ENCODE data around the gene EIF3L. TPM values are rescaled to one million over a fixed set of nuclear protein-coding genes. Genes with fewer than 3 reads are reported as not detected.

EIF3L gene
- total RNA-seq, 3 donors from 2014 or later: 365 to 477 (median 414) TPM

DNA sequence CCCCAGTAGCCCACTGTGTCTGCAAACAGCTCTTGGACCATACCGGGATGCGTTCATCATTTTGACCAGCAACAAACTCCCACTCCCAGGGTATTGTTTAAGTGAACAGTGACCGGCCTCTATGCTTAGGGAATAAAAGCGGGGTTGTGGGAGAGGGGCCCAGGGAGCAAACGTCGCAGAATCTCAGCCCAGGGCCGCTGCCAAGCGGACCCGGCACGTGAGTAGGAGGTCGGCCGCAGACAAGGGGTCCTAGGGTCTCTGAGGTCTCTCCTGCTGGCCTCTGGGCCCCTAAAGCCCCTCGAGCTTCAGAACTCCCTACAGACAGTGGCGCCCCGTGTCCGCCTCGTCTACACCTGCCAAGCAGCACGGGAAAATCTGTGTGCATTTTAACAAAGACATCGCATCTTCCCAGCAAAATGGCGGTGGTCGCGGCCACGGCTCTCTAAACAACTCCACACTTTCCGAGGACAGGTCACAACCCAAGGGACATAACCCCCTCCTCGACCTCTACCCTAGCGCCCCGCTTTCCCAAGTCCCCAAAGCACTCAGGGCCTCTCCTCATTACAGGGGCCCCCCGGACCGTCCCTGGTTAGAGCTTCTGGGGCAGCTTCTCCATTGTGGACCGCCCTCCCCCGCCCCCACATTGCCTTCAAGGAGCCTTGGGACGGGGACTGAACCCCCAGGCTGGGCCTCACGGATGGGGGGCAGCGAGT, 45.4 kb upstream of the EIF3L start:
- no peaks in the 10 kb centered on the region for H3K9me3 ChIP-seq
- peaks cover 29% of the 10 kb centered on the region for H3K4me1 ChIP-seq (ENCODE audit: low read depth)
- DNase-seq: peak in 2 of 3 donors; percentile 44 to 49

DNA sequence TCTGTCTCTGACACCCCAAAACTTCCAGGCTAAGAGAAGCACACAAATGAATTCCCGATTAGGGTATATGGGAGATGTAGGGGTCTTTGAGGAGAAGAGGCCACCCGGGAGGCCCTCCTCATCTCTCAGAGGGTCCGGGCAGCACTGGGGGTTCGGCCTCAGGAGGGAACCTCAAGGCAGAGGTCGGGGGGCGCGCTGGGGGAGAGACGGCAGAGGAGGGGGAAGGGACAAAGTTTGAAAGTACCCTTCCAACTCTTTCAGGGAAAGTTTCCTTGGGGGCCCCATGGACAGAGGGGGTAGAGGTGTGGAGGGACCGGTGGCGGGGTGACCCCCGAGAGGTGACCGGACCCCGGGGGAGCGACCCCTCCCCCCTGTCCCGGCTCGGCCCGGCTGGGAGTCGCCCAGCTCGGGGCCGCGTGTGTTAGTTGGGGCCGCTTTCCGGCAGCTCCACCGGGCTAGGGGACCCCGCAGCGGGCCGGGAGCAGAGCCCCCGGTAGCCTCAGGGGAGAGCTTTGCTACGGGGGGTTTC, 44.8 kb upstream of the EIF3L start:
- ATAC-seq: no peak
- Histone ChIP-seq H3K9me3 (no peaks in the 10 kb centered on the region), H3K4me3 (no peak overlapping the region), H3K36me3 (ENCODE audit: low read depth) (no peaks in the 10 kb centered on the region), H3K4me1 (ENCODE audit: low read depth) (peaks cover 29% of the 10 kb centered on the region)
- DNase-seq: peak in 1 of 3 donors; percentile 58
- intact Hi-C loops (cut with DNase I, micrococcal nuclease): no loop called here
- TF ChIP-seq, protein P1, sequence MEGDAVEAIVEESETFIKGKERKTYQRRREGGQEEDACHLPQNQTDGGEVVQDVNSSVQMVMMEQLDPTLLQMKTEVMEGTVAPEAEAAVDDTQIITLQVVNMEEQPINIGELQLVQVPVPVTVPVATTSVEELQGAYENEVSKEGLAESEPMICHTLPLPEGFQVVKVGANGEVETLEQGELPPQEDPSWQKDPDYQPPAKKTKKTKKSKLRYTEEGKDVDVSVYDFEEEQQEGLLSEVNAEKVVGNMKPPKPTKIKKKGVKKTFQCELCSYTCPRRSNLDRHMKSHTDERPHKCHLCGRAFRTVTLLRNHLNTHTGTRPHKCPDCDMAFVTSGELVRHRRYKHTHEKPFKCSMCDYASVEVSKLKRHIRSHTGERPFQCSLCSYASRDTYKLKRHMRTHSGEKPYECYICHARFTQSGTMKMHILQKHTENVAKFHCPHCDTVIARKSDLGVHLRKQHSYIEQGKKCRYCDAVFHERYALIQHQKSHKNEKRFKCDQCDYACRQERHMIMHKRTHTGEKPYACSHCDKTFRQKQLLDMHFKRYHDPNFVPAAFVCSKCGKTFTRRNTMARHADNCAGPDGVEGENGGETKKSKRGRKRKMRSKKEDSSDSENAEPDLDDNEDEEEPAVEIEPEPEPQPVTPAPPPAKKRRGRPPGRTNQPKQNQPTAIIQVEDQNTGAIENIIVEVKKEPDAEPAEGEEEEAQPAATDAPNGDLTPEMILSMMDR (IDR thresholded peaks at IDR 0.05): no peak

More for the DNA sequence above, 45.4 kb upstream of the EIF3L start:
- ATAC-seq: no peak
- Histone ChIP-seq H3K4me3 (no peak overlapping the region), H3K36me3 (ENCODE audit: low read depth) (no peaks in the 10 kb centered on the region)
- TF ChIP-seq, protein P1 (IDR thresholded peaks at IDR 0.05): no peak
- intact Hi-C loops (cut with DNase I, micrococcal nuclease): no loop called here

DNA sequence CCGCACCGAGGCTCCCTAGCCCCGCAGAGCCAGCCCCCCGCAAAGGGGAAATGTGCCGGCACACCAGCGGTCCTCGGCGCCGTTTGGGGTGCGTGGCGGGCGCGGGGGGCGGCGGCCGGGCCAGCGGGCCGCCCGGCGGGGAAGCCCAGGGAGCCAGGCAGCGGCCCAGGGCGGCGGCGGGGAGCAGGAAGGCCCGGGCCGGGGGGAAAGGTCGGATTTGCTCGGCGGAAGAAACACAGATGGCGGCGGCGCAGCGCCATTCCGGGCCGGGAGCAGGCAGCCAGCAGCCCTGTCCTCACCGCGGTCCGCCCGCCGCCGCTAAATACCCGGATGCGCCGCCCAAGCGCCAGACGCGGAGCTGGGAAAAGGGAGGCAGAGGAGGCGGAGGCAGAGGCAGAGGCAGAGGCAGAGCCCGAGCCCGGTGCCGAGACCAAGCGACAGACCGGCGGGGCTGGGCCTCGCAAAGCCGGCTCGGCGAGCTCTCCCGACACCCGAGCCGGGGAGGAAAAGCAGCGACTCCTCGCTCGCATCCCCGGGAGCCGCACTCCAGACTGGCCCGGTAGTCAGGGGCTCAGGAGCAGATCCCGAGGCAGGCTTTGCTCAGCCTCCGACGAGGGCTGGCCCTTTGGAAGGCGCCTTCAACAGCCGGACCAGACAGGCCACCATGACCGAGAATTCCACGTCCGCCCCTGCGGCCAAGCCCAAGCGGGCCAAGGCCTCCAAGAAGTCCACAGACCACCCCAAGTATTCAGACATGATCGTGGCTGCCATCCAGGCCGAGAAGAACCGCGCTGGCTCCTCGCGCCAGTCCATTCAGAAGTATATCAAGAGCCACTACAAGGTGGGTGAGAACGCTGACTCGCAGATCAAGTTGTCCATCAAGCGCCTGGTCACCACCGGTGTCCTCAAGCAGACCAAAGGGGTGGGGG, 44.1 kb upstream of the EIF3L start:
- TF ChIP-seq, protein P1 (IDR thresholded peaks at IDR 0.05): no peak
- no peaks in the 10 kb centered on the region for H3K36me3 ChIP-seq (ENCODE audit: low read depth)
- H3K9me3 ChIP-seq: no peaks in the 10 kb centered on the region
- DNase-seq (peak; percentile 92 to 98 (median 94)), ATAC-seq (peak; percentile 72)
- intact Hi-C loops (cut with DNase I, micrococcal nuclease): no loop called here
- H3K4me3 ChIP-seq: peak overlapping the region; percentile 33
- H3K4me1 ChIP-seq (ENCODE audit: low read depth): peaks cover 29% of the 10 kb centered on the region

DNA sequence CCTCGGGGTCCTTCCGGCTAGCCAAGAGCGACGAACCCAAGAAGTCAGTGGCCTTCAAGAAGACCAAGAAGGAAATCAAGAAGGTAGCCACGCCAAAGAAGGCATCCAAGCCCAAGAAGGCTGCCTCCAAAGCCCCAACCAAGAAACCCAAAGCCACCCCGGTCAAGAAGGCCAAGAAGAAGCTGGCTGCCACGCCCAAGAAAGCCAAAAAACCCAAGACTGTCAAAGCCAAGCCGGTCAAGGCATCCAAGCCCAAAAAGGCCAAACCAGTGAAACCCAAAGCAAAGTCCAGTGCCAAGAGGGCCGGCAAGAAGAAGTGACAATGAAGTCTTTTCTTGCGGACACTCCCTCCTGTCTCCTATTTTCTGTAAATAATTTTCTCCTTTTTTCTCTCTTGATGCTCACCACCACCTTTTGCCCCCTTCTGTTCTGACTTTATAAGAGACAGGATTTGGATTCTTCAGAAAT, 43.4 kb upstream of the EIF3L start:
- Histone ChIP-seq H3K4me1 (ENCODE audit: low read depth) (peaks cover 29% of the 10 kb centered on the region), H3K36me3 (ENCODE audit: low read depth) (no peaks in the 10 kb centered on the region), H3K9me3 (no peaks in the 10 kb centered on the region), H3K4me3 (peak overlapping the region; percentile 33)
- intact Hi-C loops (cut with DNase I, micrococcal nuclease): no loop called here
- ATAC-seq (no peak), DNase-seq (peak in 1 of 3 donors; percentile 51)
- TF ChIP-seq, protein P1 (IDR thresholded peaks at IDR 0.05): no peak

DNA sequence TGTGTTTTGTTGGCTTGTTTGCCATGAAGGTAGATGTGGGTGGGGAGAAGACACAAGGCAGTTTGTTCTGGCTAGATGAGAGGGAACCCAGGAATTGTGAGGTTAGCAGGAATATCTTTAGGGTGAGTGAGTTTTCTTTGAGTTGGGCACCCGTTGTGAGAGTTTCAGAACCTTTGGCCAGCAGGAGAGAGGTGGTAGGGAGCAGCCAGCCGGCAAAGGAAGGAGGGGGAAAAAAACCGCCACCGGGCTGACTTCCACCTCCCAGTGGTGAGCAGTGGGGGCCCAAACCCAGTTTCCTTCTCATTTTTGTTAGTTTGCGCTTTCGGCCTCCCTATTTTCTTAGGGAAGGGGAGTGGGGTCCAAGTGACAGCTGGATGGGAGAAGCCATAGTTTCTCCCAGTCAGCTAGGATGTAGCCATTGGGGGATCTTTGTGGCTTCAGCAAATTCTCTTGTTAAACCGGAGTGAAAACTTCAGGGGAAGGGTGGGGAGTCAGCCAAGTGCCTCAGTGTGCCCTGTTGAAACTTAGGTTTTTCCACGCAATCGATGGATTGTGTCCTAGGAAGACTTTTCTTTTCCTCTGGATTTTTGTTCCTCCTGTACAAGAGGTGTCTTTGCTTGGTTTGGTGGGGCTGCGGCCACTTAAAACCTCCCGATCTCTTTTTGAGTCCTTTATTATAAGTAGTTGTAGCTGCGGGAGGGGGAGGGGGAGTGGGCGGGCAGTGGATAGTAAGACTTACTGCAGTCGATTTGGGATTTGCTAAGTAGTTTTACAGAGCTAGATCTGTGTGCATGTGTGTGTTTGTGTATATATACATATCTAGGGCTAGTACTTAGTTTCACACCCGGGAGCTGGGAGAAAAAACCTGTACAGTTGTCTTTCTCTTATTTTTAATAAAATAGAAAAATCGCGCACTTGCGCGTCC, 42.5 kb upstream of the EIF3L start:
- TF ChIP-seq, protein P1 (IDR thresholded peaks at IDR 0.05): no peak
- Histone ChIP-seq H3K4me1 (ENCODE audit: low read depth) (peaks cover 29% of the 10 kb centered on the region), H3K9me3 (no peaks in the 10 kb centered on the region), H3K36me3 (ENCODE audit: low read depth) (no peaks in the 10 kb centered on the region), H3K4me3 (peak overlapping the region; percentile 17)
- intact Hi-C loops (cut with DNase I, micrococcal nuclease): no loop called here
- DNase-seq (peak in 2 of 3 donors; percentile 57 to 71), ATAC-seq (no peak)

Data from mucosa of descending colon (tissue), 3 donors.